ENCODE results near the gene NTNG1. TPM values are rescaled to one million over a fixed set of nuclear protein-coding genes. Genes with fewer than 3 reads are reported as not detected.

NTNG1 gene
- total and polyA plus RNA-seq, 2 of the 4 experiments (the other 2 are of a cell fraction) = 1.2 to 2.3 TPM

DNA sequence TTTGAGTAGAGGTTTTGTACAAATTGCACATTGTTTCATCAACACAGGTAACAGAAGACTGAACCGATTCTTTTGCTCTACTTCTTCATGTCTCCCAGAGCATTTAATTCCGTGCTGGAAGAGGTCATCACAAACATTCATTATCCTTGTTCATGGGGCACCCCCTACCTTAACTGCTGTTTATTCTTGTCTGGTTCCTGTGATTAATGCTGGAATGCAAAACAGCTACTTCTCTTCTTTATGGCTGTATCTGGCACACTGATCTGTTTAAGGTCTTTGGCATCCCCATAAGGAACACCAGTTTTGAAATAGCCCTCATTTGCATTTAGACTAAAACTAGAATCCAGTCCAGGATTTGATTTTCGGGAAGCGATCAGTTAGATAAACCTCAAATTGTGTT lies 42.2 kb downstream of the NTNG1 start:
- dilution Hi-C loops (cut with HindIII; ENCODE audit: low sequenced_read_pairs, unreplicated experiment) = no loop called here
- no peak overlapping the region for H2AK9ac ChIP-seq (replicated peaks; ENCODE audit: low read depth, low read length, poor library complexity)

More for the DNA sequence above, 42.2 kb downstream of the NTNG1 start:
- H4K91ac ChIP-seq (ENCODE audit: insufficient read depth, low read depth, low read length) = no peak overlapping the region
- H3K27ac ChIP-seq (ENCODE audit: insufficient read depth, low read length) = no peak overlapping the region
- TF ChIP-seq NFE2L2 (IDR thresholded peaks at IDR 0.05; ENCODE audit: low read depth, low read length) = no peak
- TF ChIP-seq CTCF (conservative IDR thresholded peaks at IDR 0.05; ENCODE audit: low read depth, low read length) = no peak
- TF ChIP-seq MAFK (IDR thresholded peaks at IDR 0.05; ENCODE audit: low read depth, low read length) = no peak
- TF ChIP-seq CHD1 (IDR thresholded peaks at IDR 0.05; ENCODE audit: low read depth, low read length) = no peak
- no peak for TF ChIP-seq RFX5 (IDR thresholded peaks at IDR 0.05; ENCODE audit: low read depth, low read length)
- no peak for TF ChIP-seq BHLHE40 (IDR thresholded peaks at IDR 0.05; ENCODE audit: low read depth, low read length)
- TF ChIP-seq, protein P1, sequence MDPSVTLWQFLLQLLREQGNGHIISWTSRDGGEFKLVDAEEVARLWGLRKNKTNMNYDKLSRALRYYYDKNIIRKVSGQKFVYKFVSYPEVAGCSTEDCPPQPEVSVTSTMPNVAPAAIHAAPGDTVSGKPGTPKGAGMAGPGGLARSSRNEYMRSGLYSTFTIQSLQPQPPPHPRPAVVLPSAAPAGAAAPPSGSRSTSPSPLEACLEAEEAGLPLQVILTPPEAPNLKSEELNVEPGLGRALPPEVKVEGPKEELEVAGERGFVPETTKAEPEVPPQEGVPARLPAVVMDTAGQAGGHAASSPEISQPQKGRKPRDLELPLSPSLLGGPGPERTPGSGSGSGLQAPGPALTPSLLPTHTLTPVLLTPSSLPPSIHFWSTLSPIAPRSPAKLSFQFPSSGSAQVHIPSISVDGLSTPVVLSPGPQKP (IDR thresholded peaks at IDR 0.05; ENCODE audit: borderline replicate concordance, low read depth, low read length) = no peak
- TF ChIP-seq FOS (IDR thresholded peaks at IDR 0.05; ENCODE audit: low read depth, low read length) = no peak
- no peak for TF ChIP-seq RAD21 (IDR thresholded peaks at IDR 0.05; ENCODE audit: low read length)
- TF ChIP-seq MAZ (IDR thresholded peaks at IDR 0.05; ENCODE audit: borderline replicate concordance, low read depth, low read length) = no peak
- no peak for TF ChIP-seq SMC3 (IDR thresholded peaks at IDR 0.05; ENCODE audit: low read depth, low read length)
- no peak for TF ChIP-seq CEBPB (IDR thresholded peaks at IDR 0.05; ENCODE audit: low read depth, low read length)
- TF ChIP-seq POLR2A (IDR thresholded peaks at IDR 0.05; ENCODE audit: low read depth, low read length) = no peak
- no peak for TF ChIP-seq RCOR1 (IDR thresholded peaks at IDR 0.05; ENCODE audit: insufficient replicate concordance, low read length)
- TF ChIP-seq USF2 (IDR thresholded peaks at IDR 0.05; ENCODE audit: low read depth, low read length) = no peak
- no peak for TF ChIP-seq MXI1 (IDR thresholded peaks at IDR 0.05; ENCODE audit: borderline replicate concordance, low read depth, low read length)
- no peak overlapping the region for H2BK120ac ChIP-seq (ENCODE audit: low read depth, low read length)
- no peak overlapping the region for H4K5ac ChIP-seq (ENCODE audit: low read depth, low read length)
- POLR2A ChIA-PET (ENCODE audit: unreplicated experiment) = no interaction called here
- intact Hi-C loops (cut with micrococcal nuclease) (no loop called here), in situ Hi-C loops (cut with MboI; ENCODE audit: low sequenced_read_pairs) (no loop called here)
- H3K56ac ChIP-seq (ENCODE audit: extremely low read depth, insufficient read depth, low read length) = no peak overlapping the region
- H2BK20ac ChIP-seq (ENCODE audit: low read depth, low read length) = no peak overlapping the region
- no peak overlapping the region for H2BK15ac ChIP-seq (ENCODE audit: low read depth, low read length)
- H4K20me1 ChIP-seq (ENCODE audit: insufficient read depth, low read length) = no peaks in the 10 kb centered on the region
- H3K27me3 ChIP-seq (ENCODE audit: control insufficient read depth, insufficient read depth, low read length) = no peaks in the 10 kb centered on the region
- H3K4me1 ChIP-seq (ENCODE audit: control insufficient read depth, insufficient read depth, low read length) = no peaks in the 10 kb centered on the region
- H3K18ac ChIP-seq (ENCODE audit: low read depth, low read length) = no peak overlapping the region
- H3K79me1 ChIP-seq (ENCODE audit: low read depth in 1 of 2, low read length in 2 of 2) = no peaks in the 10 kb centered on the region
- CTCF ChIA-PET = no interaction called here
- no peak overlapping the region for H3K4ac ChIP-seq (ENCODE audit: low read depth, low read length)
- H3K9me3 ChIP-seq (ENCODE audit: control insufficient read depth, insufficient read depth, low read length) = no peaks in the 10 kb centered on the region
- no TSS peak for BruUV-seq (replicated peaks)
- no peak overlapping the region for H3K14ac ChIP-seq (replicated peaks; ENCODE audit: low read depth, low read length)
- no peak overlapping the region for H3K4me3 ChIP-seq (ENCODE audit: insufficient read depth, low read depth, low read length)
- ATAC-seq (ENCODE audit: low read depth) (no peak), DNase-seq (no peak)
- H3K9ac ChIP-seq (ENCODE audit: low read depth, low read length) = no peak overlapping the region
- no peak overlapping the region for H2AK5ac ChIP-seq (ENCODE audit: low read depth, low read length)
- H3K4me2 ChIP-seq (ENCODE audit: low read depth, low read length) = no peak overlapping the region
- H2BK5ac ChIP-seq (ENCODE audit: low read depth, low read length, poor library complexity, severe bottlenecking) = no peak overlapping the region
- WGBS, 2 experiments (ENCODE audit: extremely low coverage in 2 of 2, insufficient read length in 1 of 2) = no CpG with 5 or more reads among the region's 4 CpGs
- H2AFZ ChIP-seq (replicated peaks; ENCODE audit: low read length, poor library complexity) = no peak overlapping the region
- no peak overlapping the region for H3K23ac ChIP-seq (ENCODE audit: low read depth, low read length)
- H4K8ac ChIP-seq (ENCODE audit: low read depth in 2 of 2, low read length in 2 of 2) = no peak overlapping the region
- H3K36me3 ChIP-seq (ENCODE audit: control insufficient read depth, insufficient read depth, low read length) = no peaks in the 10 kb centered on the region
- H3K9me1 ChIP-seq (ENCODE audit: insufficient read depth, low read length) = no peaks in the 10 kb centered on the region

Data from IMR-90 (cell line).